Progenitor cell of endocrine pancreas (in vitro differentiated cells): ENCODE results near the gene ZBTB12. TPM values are rescaled to one million over a fixed set of nuclear protein-coding genes. Genes with fewer than 3 reads are reported as not detected.
A peak's percentile ranks its signal among the peaks of the same experiment; 100 is the strongest.

Experiments
- DNase-seq: peaks from one replicate; pipeline ENCODE4 v3.0.0; 2021; ENCODE audit warnings: low spot score; ENCODE audit not compliant: unreplicated experiment
- H3K27ac Mint-ChIP-seq: 2 replicates; pipeline ENCODE4 v1.8.0; 2021; ENCODE audit warnings: mild to moderate bottlenecking, moderate library complexity, mixed read lengths
- H3K27me3 Mint-ChIP-seq: 2 replicates; pipeline ENCODE4 v1.8.0; 2021; ENCODE audit warnings: mixed read lengths
- H3K36me3 Mint-ChIP-seq: 2 replicates; pipeline ENCODE4 v1.8.0; 2022; ENCODE audit warnings: mixed read lengths; ENCODE audit not compliant: insufficient read depth
- H3K4me1 Mint-ChIP-seq: 2 replicates; pipeline ENCODE4 v1.8.0; 2021; ENCODE audit warnings: low read depth, mixed read lengths
- H3K4me3 Mint-ChIP-seq: 2 replicates; pipeline ENCODE4 v1.8.0; 2021; ENCODE audit warnings: low read depth, mild to moderate bottlenecking, moderate library complexity, mixed read lengths
- H3K9me3 Mint-ChIP-seq: 2 replicates; pipeline ENCODE4 v1.8.0; 2021; ENCODE audit warnings: low read depth, mixed read lengths
- CTCF ChIP-seq: fragments of 200-600 bp; sonication (generic); IDR thresholded peaks from one replicate; pipeline ENCODE4 v1.5.0; 2021; ENCODE audit warnings: antibody characterized with exemption, mild to moderate bottlenecking; ENCODE audit not compliant: unreplicated experiment
- total RNA-seq: library from RNA; stranded (reverse); gene quantifications from 2 replicates; pipeline ENCODE4 v1.2.1, GENCODE V29; 2021

The ZBTB12 gene
- total RNA-seq, 1 donor from 2014 or later = 55.5 TPM

GRCh38 chr6:31884528-31885035 lies 17.3 kb downstream of the ZBTB12 start:
- H3K27ac Mint-ChIP-seq = no peak overlapping the region
- H3K36me3 Mint-ChIP-seq = peaks cover 27% of the 10 kb centered on the region
- no peaks in the 10 kb centered on the region for H3K27me3 Mint-ChIP-seq
- no peak for TF ChIP-seq CTCF
- H3K4me1 Mint-ChIP-seq = no peaks in the 10 kb centered on the region
- DNase-seq = no peak
- no peaks in the 10 kb centered on the region for H3K9me3 Mint-ChIP-seq
- H3K4me3 Mint-ChIP-seq = no peak overlapping the region

- peaks cover 4% of the 10 kb centered on the region for H3K4me1 Mint-ChIP-seq
- H3K27me3 Mint-ChIP-seq = no peaks in the 10 kb centered on the region
- TF ChIP-seq CTCF = no peak
- no peaks in the 10 kb centered on the region for H3K9me3 Mint-ChIP-seq
- H3K27ac Mint-ChIP-seq = no peak overlapping the region
- H3K4me3 Mint-ChIP-seq = no peak overlapping the region
- DNase-seq = no peak
- H3K36me3 Mint-ChIP-seq = peaks cover 25% of the 10 kb centered on the region
Observed at GRCh38 chr6:31883676-31884075, 18.2 kb downstream of the ZBTB12 start.

GRCh38 chr6:31882344-31882743 lies 19.5 kb downstream of the ZBTB12 start:
- DNase-seq = no peak
- no peak for TF ChIP-seq CTCF
- Mint-ChIP-seq H3K36me3 (peaks cover 23% of the 10 kb centered on the region), H3K27ac (no peak overlapping the region), H3K9me3 (no peaks in the 10 kb centered on the region), H3K27me3 (no peaks in the 10 kb centered on the region), H3K4me3 (no peak overlapping the region), H3K4me1 (peaks cover 16% of the 10 kb centered on the region)

- no peak for TF ChIP-seq CTCF
- no peak overlapping the region for H3K4me3 Mint-ChIP-seq
Observed at GRCh38 chr6:31881136-31881859, 20.6 kb downstream of the ZBTB12 start.

GRCh38 chr6:31880616-31881015 lies 21.3 kb downstream of the ZBTB12 start:
- Mint-ChIP-seq H3K27me3 (no peaks in the 10 kb centered on the region), H3K4me3 (no peak overlapping the region), H3K36me3 (peaks cover 18% of the 10 kb centered on the region), H3K9me3 (no peaks in the 10 kb centered on the region), H3K4me1 (peaks cover 17% of the 10 kb centered on the region), H3K27ac (no peak overlapping the region)
- no peak for TF ChIP-seq CTCF
- no peak for DNase-seq

More at GRCh38 chr6:31881136-31881859, 20.6 kb downstream of the ZBTB12 start:
- H3K4me1 Mint-ChIP-seq = peaks cover 17% of the 10 kb centered on the region
- peak overlapping the region; percentile 82 for H3K27ac Mint-ChIP-seq
- no peaks in the 10 kb centered on the region for H3K27me3 Mint-ChIP-seq
- DNase-seq = no peak
- peaks cover 23% of the 10 kb centered on the region for H3K36me3 Mint-ChIP-seq
- no peaks in the 10 kb centered on the region for H3K9me3 Mint-ChIP-seq
